Ramos (cell line): Measurements from ENCODE around the gene TEDC1.

Source experiments
- in situ Hi-C: fragments of 300-500 bp; cut with MboI; formaldehyde crosslinking; loops from one replicate; pipeline ENCODE4 v1.14.3; 2022; ENCODE audit warnings: low sequenced_read_pairs; ENCODE audit not compliant: unreplicated experiment

TEDC1 gene

GRCh38 chr14:105456736-105457617 is 34.1 kb upstream of the TEDC1 start:
- in situ Hi-C loops = no loop called here

- in situ Hi-C loops = no loop called here
These were observed 33.0 kb upstream of the TEDC1 start for GRCh38 chr14:105458010-105458409.

- in situ Hi-C loops = no loop called here
These were observed 32.5 kb upstream of the TEDC1 start for GRCh38 chr14:105458571-105458970.

- in situ Hi-C loops = no loop called here
These were observed 30.9 kb upstream of the TEDC1 start for GRCh38 chr14:105460116-105460515.

GRCh38 chr14:105460616-105461015 is 30.4 kb upstream of the TEDC1 start:
- in situ Hi-C loops = no loop called here

- in situ Hi-C loops = no loop called here
These were observed 29.1 kb upstream of the TEDC1 start for GRCh38 chr14:105461903-105462302.

GRCh38 chr14:105464501-105464900 is 26.5 kb upstream of the TEDC1 start:
- in situ Hi-C loops = no loop called here

- in situ Hi-C loops = no loop called here
These were observed 25.6 kb upstream of the TEDC1 start for GRCh38 chr14:105465209-105466031.

- in situ Hi-C loops = no loop called here
These were observed 24.4 kb upstream of the TEDC1 start for GRCh38 chr14:105466531-105467248.

- in situ Hi-C loops = no loop called here
These were observed 23.7 kb upstream of the TEDC1 start for GRCh38 chr14:105467249-105467941.

- in situ Hi-C loops = no loop called here
These were observed 23.0 kb upstream of the TEDC1 start for GRCh38 chr14:105467942-105468471.

GRCh38 chr14:105468621-105469241 is 22.3 kb upstream of the TEDC1 start:
- in situ Hi-C loops = no loop called here

- in situ Hi-C loops = no loop called here
These were observed 21.3 kb upstream of the TEDC1 start for GRCh38 chr14:105469456-105470349.

- in situ Hi-C loops = no loop called here
These were observed 20.4 kb upstream of the TEDC1 start for GRCh38 chr14:105470350-105471296.

GRCh38 chr14:105471297-105471821 is 19.7 kb upstream of the TEDC1 start:
- in situ Hi-C loops = no loop called here

GRCh38 chr14:105471823-105472485 is 19.1 kb upstream of the TEDC1 start:
- in situ Hi-C loops = no loop called here
